Cardiac fibroblast (primary cell): Measurements from ENCODE around the gene PKMYT1.

Experiments
- DNase-seq, 2 donors: peaks; one replicate each; pipeline versions ENCODE4 v3.0.0 to v3.0.0-alpha.2; 2010; ENCODE audit warnings: low read depth in 2 of 2
- H3K4me3 ChIP-seq, 2 donors: replicated peaks in 1 of 2; 1 replicate in 1 of 2; 2 replicates in 1 of 2; pipeline ENCODE4 v1.5.1; 2011; ENCODE audit warnings: low read depth in 2 of 2, low read length in 2 of 2, mild to moderate bottlenecking in 2 of 2, moderate library complexity in 1 of 2
- CTCF ChIP-seq: IDR thresholded peaks from one replicate; pipeline ENCODE4 v1.5.1; 2011; ENCODE audit warnings: low read depth, mild to moderate bottlenecking, low read length, inconsistent platforms

Gene PKMYT1

GRCh38 chr16:2992383-2993081 lies 12.3 kb upstream of the PKMYT1 start:
- no peak overlapping the region for H3K4me3 ChIP-seq
- DNase-seq = no peak
- no peak for TF ChIP-seq CTCF

GRCh38 chr16:2991566-2992261 lies 11.5 kb upstream of the PKMYT1 start:
- TF ChIP-seq CTCF = no peak
- no peak overlapping the region for H3K4me3 ChIP-seq
- no peak for DNase-seq

- H3K4me3 ChIP-seq = no peak overlapping the region
- no peak for TF ChIP-seq CTCF
- DNase-seq = no peak
Observed at GRCh38 chr16:2990891-2991290, 10.6 kb upstream of the PKMYT1 start.

DNA sequence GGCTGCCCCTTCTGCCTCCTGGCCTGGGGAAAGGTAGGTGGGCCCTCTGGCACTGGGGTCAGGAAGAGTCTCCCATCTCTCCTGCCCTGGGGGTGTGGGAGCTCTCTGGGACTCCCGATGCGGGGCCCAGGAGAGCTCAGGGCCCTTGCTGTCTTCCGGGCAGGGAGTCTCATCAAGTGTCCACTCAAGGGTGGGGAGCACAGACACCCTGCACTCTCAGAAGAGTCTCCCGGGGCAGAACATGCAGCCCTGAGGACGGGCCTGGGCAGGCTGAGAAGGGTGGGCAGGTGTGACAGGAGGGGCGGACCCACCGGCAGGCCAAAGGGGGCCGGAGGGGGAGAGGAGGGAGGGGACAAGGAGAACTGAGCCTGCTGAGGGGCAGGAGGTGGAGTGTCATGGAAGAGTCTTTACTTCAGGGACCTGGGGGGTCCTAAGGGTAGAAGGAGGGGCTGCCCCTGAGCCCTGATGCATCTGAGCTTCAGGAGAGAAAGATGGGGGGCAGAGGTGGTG lies 8.4 kb upstream of the PKMYT1 start:
- no peak overlapping the region for H3K4me3 ChIP-seq
- no peak for TF ChIP-seq CTCF
- no peak for DNase-seq

GRCh38 chr16:2987833-2988232 lies 7.6 kb upstream of the PKMYT1 start:
- TF ChIP-seq CTCF = no peak
- DNase-seq = no peak
- H3K4me3 ChIP-seq = no peak overlapping the region

DNA sequence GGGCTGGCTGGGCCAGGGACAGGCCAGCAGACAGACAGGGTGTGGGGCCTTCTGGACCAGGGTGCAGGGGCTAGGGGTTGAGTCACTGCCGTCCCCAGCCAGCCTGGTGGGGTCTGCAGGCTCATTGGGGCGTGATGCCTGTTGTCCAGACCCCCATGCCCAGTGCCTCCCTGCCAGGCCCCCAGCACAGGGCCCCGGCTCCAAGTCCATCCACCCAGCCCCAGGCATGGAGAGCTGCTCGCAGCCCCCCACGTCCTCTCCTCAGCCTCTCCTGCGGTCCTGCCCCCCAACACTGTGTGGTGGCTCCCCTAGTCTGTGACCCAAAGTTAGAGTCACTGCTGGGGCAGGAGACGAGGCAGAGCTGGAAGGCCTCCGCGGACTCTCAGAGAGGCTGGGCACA lies 7.0 kb upstream of the PKMYT1 start:
- no peak for TF ChIP-seq CTCF
- DNase-seq = no peak
- no peak overlapping the region for H3K4me3 ChIP-seq
